IMR-90 (cell line): ENCODE measurements around the gene ATP1B2. TPM values are rescaled to one million over a fixed set of nuclear protein-coding genes. Genes with fewer than 3 reads are reported as not detected.

Source experiments
- ATAC-seq: fragments of 200-7000 bp; cut with Tn5 transposase; 2 replicates; pipeline ENCODE4 v1.9.1; 2020; ENCODE audit warnings: low read depth, mild to moderate bottlenecking, moderate library complexity
- BruUV-seq: library from RNA; stranded (reverse); fragments of 400-500 nt; replicated peaks from 2 replicates; lab custom pipeline; 2021; lab: Mats Ljungman, UMichigan
- CTCF ChIA-PET: fragments of 300-600 bp; formaldehyde crosslinking; extraction: SDS; loops from one replicate; lab custom pipeline; 2021; ENCODE audit warnings: antibody characterized with exemption; lab: Yijun Ruan, JAX
- POLR2A ChIA-PET: fragments of 300-600 bp; sonication (Branson Sonifier 250); formaldehyde crosslinking; loops from one replicate; lab custom pipeline; 2022; ENCODE audit warnings: antibody characterized with exemption; ENCODE audit not compliant: unreplicated experiment; lab: Charles Lee
- DNase-seq: peaks from one replicate; pipeline ENCODE4 v3.0.0; 2013
- H2AFZ ChIP-seq: replicated peaks from 2 replicates; pipeline ENCODE3; 2013; ENCODE audit warnings: low read length, mild to moderate bottlenecking; ENCODE audit not compliant: poor library complexity
- H2AK5ac ChIP-seq: 2 replicates; pipeline ENCODE4 v1.6.1; 2013; ENCODE audit warnings: low read depth, low read length, inconsistent platforms
- H2AK9ac ChIP-seq: replicated peaks from 2 replicates; pipeline ENCODE3; 2013; ENCODE audit warnings: mild to moderate bottlenecking, low read depth, low read length, moderate library complexity; ENCODE audit not compliant: poor library complexity
- H2BK120ac ChIP-seq: 2 replicates; pipeline ENCODE4 v1.6.1; 2013; ENCODE audit warnings: low read depth, low read length, inconsistent platforms
- H2BK15ac ChIP-seq: 3 replicates; pipeline ENCODE4 v1.6.1; 2013; ENCODE audit warnings: low read depth, low read length, inconsistent platforms
- H2BK20ac ChIP-seq: 2 replicates; pipeline ENCODE4 v1.6.1; 2013; ENCODE audit warnings: low read depth, mild to moderate bottlenecking, inconsistent platforms, low read length, moderate library complexity
- H2BK5ac ChIP-seq: 2 replicates; pipeline ENCODE4 v1.6.1; 2013; ENCODE audit warnings: mild to moderate bottlenecking, low read depth, low read length, inconsistent platforms; ENCODE audit not compliant: poor library complexity, severe bottlenecking
- H3K14ac ChIP-seq: replicated peaks from 2 replicates; pipeline ENCODE4 v1.6.1; 2013; ENCODE audit warnings: low read depth, low read length, inconsistent platforms
- H3K18ac ChIP-seq: 2 replicates; pipeline ENCODE4 v1.6.1; 2013; ENCODE audit warnings: low read depth, low read length, control low read depth
- H3K23ac ChIP-seq: 2 replicates; pipeline ENCODE4 v1.6.1; 2013; ENCODE audit warnings: low read depth, low read length, inconsistent platforms
- H3K27ac ChIP-seq: 2 replicates; pipeline ENCODE4 v1.5.1; 2013; ENCODE audit warnings: mild to moderate bottlenecking, control low read depth, low read length; ENCODE audit not compliant: insufficient read depth
- H3K27me3 ChIP-seq: 2 replicates; pipeline ENCODE4 v1.6.1; 2013; ENCODE audit warnings: low read length; ENCODE audit not compliant: control insufficient read depth, insufficient read depth
- H3K36me3 ChIP-seq: 2 replicates; pipeline ENCODE4 v1.6.1; 2013; ENCODE audit warnings: low read length, mixed read lengths; ENCODE audit not compliant: control insufficient read depth, insufficient read depth
- H3K4ac ChIP-seq: 2 replicates; pipeline ENCODE4 v1.6.1; 2013; ENCODE audit warnings: low read depth, low read length, inconsistent platforms
- H3K4me1 ChIP-seq: 2 replicates; pipeline ENCODE4 v1.6.1; 2013; ENCODE audit warnings: low read length, mixed read lengths; ENCODE audit not compliant: control insufficient read depth, insufficient read depth
- H3K4me2 ChIP-seq: 2 replicates; pipeline ENCODE4 v1.6.1; 2013; ENCODE audit warnings: low read depth, mild to moderate bottlenecking, control low read depth, low read length, moderate library complexity
- H3K4me3 ChIP-seq: 2 replicates; pipeline ENCODE4 v1.5.1; 2013; ENCODE audit warnings: low read depth, mild to moderate bottlenecking, control low read depth, low read length, moderate library complexity; ENCODE audit not compliant: insufficient read depth
- H3K56ac ChIP-seq: 2 replicates; pipeline ENCODE4 v1.6.1; 2013; ENCODE audit warnings: low read length, inconsistent platforms; ENCODE audit not compliant: insufficient read depth; ENCODE audit errors: extremely low read depth
- H3K79me1 ChIP-seq, 2 experiments: 2 replicates each; pipeline ENCODE4 v1.6.1; 2013; ENCODE audit warnings: low read length in 2 of 2, inconsistent platforms in 1 of 2, low read depth in 1 of 2
- H3K9ac ChIP-seq: 2 replicates; pipeline ENCODE4 v1.6.1; 2013; ENCODE audit warnings: low read depth, low read length, control low read depth
- H3K9me1 ChIP-seq: 2 replicates; pipeline ENCODE4 v1.6.1; 2013; ENCODE audit warnings: low read length, inconsistent platforms; ENCODE audit not compliant: insufficient read depth
- H3K9me3 ChIP-seq: 2 replicates; pipeline ENCODE4 v1.6.1; 2013; ENCODE audit warnings: low read length; ENCODE audit not compliant: control insufficient read depth, insufficient read depth
- H4K20me1 ChIP-seq: 2 replicates; pipeline ENCODE4 v1.6.1; 2013; ENCODE audit warnings: low read length, inconsistent platforms; ENCODE audit not compliant: insufficient read depth
- H4K5ac ChIP-seq: 2 replicates; pipeline ENCODE4 v1.6.1; 2013; ENCODE audit warnings: mild to moderate bottlenecking, low read depth, low read length, control low read depth
- H4K8ac ChIP-seq, 2 experiments: 2 replicates each; pipeline ENCODE4 v1.6.1; 2013; ENCODE audit warnings: low read depth in 2 of 2, low read length in 2 of 2, control low read depth in 1 of 2, inconsistent platforms in 1 of 2
- H4K91ac ChIP-seq: 2 replicates; pipeline ENCODE4 v1.6.1; 2013; ENCODE audit warnings: low read depth, low read length, inconsistent platforms; ENCODE audit not compliant: insufficient read depth
- MXI1 ChIP-seq: IDR thresholded peaks from 2 replicates; pipeline ENCODE4 v1.6.1; 2012; ENCODE audit warnings: low read depth, mild to moderate bottlenecking, low read length, moderate library complexity, borderline replicate concordance
- RAD21 ChIP-seq: IDR thresholded peaks from 2 replicates; pipeline ENCODE4 v1.6.1; 2012; ENCODE audit warnings: low read length, improper control_type of control experiment
- RCOR1 ChIP-seq: IDR thresholded peaks from 2 replicates; pipeline ENCODE4 v1.6.1; 2012; ENCODE audit warnings: mild to moderate bottlenecking, low read length, improper control_type of control experiment; ENCODE audit not compliant: insufficient replicate concordance
- WGBS, 2 experiments: methylation state at CpG; one replicate each; pipeline versions ENCODE4 v1.1.5 to v1.1.7; 2013; ENCODE audit warnings: missing lambda C conversion rate in 2 of 2; ENCODE audit not compliant: insufficient read length in 1 of 2; ENCODE audit errors: extremely low coverage in 2 of 2; 5-methylcytosine and 5-hydroxymethylcytosine counted together
- dilution Hi-C: fragments of 300-500 bp; cut with HindIII; formaldehyde crosslinking; loops from one replicate; pipeline ENCODE4 v1.14.3; 2018; ENCODE audit warnings: low sequenced_read_pairs; ENCODE audit not compliant: unreplicated experiment
- in situ Hi-C: fragments of 300-500 bp; cut with MboI; formaldehyde crosslinking; loops from 3 replicates; pipeline ENCODE4 v1.14.3; 2019; ENCODE audit warnings: low sequenced_read_pairs, inconsistent platforms, mixed read lengths
- intact Hi-C: fragments of 100-400 bp; cut with micrococcal nuclease; formaldehyde crosslinking; loops from 2 replicates; pipeline ENCODE4 v1.10.0; 2022
- polyA plus RNA-seq, 3 experiments: library from polyadenylated mRNA; depleted of rRNA; stranded (reverse); fragments of >200 nt; gene quantifications; 2 replicates each; pipeline ENCODE4 v1.2.3, GENCODE V29; 2012; ENCODE audit warnings: low replicate concordance in 1 of 3
- total RNA-seq: library from RNA; depleted of rRNA; stranded (reverse); fragments of >200 nt; gene quantifications from 2 replicates; pipeline ENCODE4 v1.2.3, GENCODE V29; 2012

Gene ATP1B2
- total and polyA plus RNA-seq, 2 of the 4 experiments (the other 2 are of a cell fraction) = 0.02 TPM; not detected in 1

GRCh38 chr17:7655541-7655840 lies 4.8 kb downstream of the ATP1B2 start:
- no peak overlapping the region for H4K5ac ChIP-seq
- no peak overlapping the region for H3K56ac ChIP-seq
- no peak overlapping the region for H3K23ac ChIP-seq
- no peak overlapping the region for H3K14ac ChIP-seq
- TF ChIP-seq MXI1 = no peak
- TF ChIP-seq RAD21 = no peak
- TF ChIP-seq RCOR1 = no peak
- POLR2A ChIA-PET = interaction anchor here (0.5 kb wide), 1 partner anchor 48 kb away, joined by 4 read pairs; no protein-coding TSS in a partner anchor
- no peak overlapping the region for H2AK9ac ChIP-seq
- no peak overlapping the region for H2BK5ac ChIP-seq
- H3K36me3 ChIP-seq = no peaks in the 10 kb centered on the region
- no peak overlapping the region for H2BK20ac ChIP-seq
- CTCF ChIA-PET = no interaction called here
- no peak overlapping the region for H3K4me3 ChIP-seq
- H2BK15ac ChIP-seq = no peak overlapping the region
- no peak overlapping the region for H4K8ac ChIP-seq
- H3K18ac ChIP-seq = no peak overlapping the region
- H3K27ac ChIP-seq = no peak overlapping the region
- ATAC-seq = no peak
- BruUV-seq = no TSS peak
- H3K4ac ChIP-seq = no peak overlapping the region
- intact Hi-C loops (no loop called here), in situ Hi-C loops (no loop called here), dilution Hi-C loops (no loop called here)
- peaks cover 6% of the 10 kb centered on the region; the same call in 1 of the 2 replicates for H3K4me1 ChIP-seq
- no peak overlapping the region for H3K4me2 ChIP-seq
- H3K27me3 ChIP-seq = peaks cover 49% of the 10 kb centered on the region
- H4K20me1 ChIP-seq = no peaks in the 10 kb centered on the region; the same call in none of the 2 replicates
- H2AFZ ChIP-seq = no peak overlapping the region
- no peak overlapping the region for H3K9ac ChIP-seq
- H3K9me1 ChIP-seq = no peaks in the 10 kb centered on the region
- no peak overlapping the region for H2AK5ac ChIP-seq
- H2BK120ac ChIP-seq = no peak overlapping the region
- no peaks in the 10 kb centered on the region for H3K79me1 ChIP-seq
- H3K9me3 ChIP-seq = no peaks in the 10 kb centered on the region; the same call in 1 of the 2 replicates
- no peak for DNase-seq
- no peak overlapping the region for H4K91ac ChIP-seq
- WGBS, 2 experiments = 100% methylated on average over 10 of the region's 17 CpGs; no CpG with 5 or more reads in 1 of the 2 experiments
